ENCODE measurements around the gene SEPTIN3.
"Not testable (repeated sequence)": the region's sequence is repeated elsewhere in the genome, so short reads cannot be mapped to it uniquely, and the experiment has no call there.

The SEPTIN3 gene

DNA sequence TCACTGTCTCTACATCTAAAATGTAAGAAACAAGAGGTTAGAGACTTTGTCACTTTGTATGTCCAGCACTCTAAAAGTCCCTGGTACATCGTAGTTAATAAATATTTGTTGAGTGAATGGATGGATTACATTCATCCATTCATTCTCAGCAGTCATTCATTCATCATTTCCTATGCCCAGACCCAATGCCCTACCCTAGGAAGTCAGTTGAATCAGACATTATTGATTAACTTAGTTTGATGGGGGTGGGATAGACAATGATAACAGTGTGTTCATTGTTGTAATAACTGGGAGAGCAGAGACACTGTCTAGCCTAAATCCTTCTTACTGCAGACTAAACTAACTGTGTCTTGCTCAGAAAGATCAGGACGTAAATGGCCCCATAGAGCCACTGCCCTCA is 21.1 kb upstream of the SEPTIN3 start:
- H3K4me3 ChIP-seq (ENCODE audit: low read depth, low read length): no peak overlapping the region
- CTCF ChIA-PET: interaction anchor here (1.1 to 9.9 kb wide), 3 partner anchors 9 to 249 kb away, joined by 4 to 387 read pairs (median 17); partner anchors contain the start of gene MEI1
- TF ChIP-seq, protein P1, sequence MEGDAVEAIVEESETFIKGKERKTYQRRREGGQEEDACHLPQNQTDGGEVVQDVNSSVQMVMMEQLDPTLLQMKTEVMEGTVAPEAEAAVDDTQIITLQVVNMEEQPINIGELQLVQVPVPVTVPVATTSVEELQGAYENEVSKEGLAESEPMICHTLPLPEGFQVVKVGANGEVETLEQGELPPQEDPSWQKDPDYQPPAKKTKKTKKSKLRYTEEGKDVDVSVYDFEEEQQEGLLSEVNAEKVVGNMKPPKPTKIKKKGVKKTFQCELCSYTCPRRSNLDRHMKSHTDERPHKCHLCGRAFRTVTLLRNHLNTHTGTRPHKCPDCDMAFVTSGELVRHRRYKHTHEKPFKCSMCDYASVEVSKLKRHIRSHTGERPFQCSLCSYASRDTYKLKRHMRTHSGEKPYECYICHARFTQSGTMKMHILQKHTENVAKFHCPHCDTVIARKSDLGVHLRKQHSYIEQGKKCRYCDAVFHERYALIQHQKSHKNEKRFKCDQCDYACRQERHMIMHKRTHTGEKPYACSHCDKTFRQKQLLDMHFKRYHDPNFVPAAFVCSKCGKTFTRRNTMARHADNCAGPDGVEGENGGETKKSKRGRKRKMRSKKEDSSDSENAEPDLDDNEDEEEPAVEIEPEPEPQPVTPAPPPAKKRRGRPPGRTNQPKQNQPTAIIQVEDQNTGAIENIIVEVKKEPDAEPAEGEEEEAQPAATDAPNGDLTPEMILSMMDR (IDR thresholded peaks at IDR 0.05; ENCODE audit: insufficient read depth, low read length, missing control alignments): no peak
- POLR2A ChIA-PET: interaction anchor here (0.6 kb wide), 1 partner anchor 429 kb away, joined by 5 read pairs; no protein-coding TSS in a partner anchor
- DNase-seq (ENCODE audit: low read depth, low spot score): no peak

DNA sequence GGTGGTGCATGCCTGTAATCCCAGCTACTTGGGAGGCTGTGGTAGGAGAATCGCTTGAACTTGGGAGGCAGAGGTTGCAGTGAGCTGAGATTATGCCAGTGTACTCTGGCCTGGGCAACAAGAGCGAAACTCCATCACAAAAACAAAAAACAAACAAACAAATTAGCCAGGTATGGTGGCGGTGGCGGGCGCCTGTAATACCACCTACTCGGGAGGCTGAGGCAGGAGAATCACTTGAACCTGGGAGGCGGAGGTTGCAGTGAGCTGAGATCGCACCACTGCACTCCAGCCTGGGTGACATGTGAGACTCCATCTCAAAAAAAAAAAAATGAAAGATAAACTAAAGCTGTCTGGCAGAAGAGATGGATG is 20.3 kb upstream of the SEPTIN3 start:
- CTCF ChIA-PET: interaction anchor here (1.1 to 3.4 kb wide), 3 partner anchors 7 to 202 kb away, joined by 4 to 17 read pairs (median 4); no protein-coding TSS in a partner anchor
- H3K4me3 ChIP-seq (ENCODE audit: low read depth, low read length); POLR2A ChIA-PET; DNase-seq (ENCODE audit: low read depth, low spot score): not testable (repeated sequence)

DNA sequence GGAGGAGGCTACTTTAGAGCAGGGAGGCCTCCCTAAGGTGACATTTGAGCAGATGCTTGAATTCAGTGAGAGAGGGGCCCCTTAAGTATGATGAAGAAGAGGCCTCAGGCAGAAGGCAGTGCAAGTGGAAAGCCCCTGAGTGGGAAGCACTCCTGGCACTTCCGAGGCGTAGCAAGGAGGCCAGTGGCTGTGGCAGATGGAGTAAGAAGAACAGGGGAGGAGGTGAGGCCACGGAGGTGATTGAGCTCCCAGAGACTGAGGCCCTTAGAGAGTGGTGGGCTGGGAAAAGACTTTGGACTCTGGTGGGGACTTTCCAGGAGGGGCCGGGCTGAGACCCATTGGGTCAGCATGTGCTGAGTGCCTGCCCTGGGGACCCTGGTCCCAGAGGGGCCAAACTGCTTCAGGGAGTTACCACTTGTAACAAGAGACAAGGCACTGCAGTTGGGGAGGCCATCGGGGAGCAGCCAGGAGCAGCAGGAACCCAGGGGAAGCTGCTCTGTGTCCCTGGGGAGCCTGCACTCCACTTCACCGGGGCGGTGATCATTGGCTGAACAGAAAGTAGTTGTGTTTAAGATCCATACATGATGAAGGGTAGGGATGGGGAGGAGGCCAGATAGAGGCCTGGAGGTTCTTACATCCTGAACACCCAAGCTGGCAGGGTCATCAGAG is 19.8 kb upstream of the SEPTIN3 start:
- DNase-seq (ENCODE audit: low read depth, low spot score): no peak
- TF ChIP-seq, protein P1 (IDR thresholded peaks at IDR 0.05; ENCODE audit: insufficient read depth, low read length, missing control alignments): no peak
- ChIA-PET CTCF (interaction anchor here (1.0 to 1.7 kb wide), 4 partner anchors 7 to 252 kb away, joined by 3 to 6 read pairs (median 4); no protein-coding TSS in a partner anchor), POLR2A (no interaction called here)
- no peak overlapping the region for H3K4me3 ChIP-seq (ENCODE audit: low read depth, low read length)

DNA sequence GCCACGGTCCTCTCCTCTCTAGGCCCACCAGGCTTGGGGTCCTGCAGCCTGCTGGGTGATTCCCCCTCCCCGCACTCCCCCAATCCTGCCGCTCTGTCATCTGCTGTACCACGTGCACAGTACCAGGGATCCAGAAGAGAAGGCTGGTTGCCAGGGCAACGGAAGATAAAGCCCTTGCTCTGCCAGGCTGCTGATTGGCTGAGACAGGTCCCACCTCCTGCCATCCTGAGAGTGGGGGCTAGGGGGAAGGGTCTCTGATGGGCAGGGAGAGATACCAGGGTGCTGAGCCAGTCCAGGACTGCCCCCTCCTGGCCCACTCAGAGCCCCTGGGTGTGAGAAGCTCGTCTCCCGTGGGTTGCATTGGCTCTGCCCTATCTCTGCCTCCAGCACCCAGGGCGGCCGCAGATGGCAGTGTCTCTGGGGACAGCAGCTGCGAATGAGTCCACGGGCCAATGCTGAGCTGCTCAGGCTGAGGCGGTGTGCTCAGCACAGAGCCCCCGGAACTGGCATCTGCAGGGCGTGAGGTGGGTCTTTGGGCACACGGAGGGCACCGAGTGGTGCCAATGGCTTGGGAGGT is 17.3 kb upstream of the SEPTIN3 start, which contains the start of gene SMIM45:
Gene SMIM45, plus strand, starts transcription at position 253 of the 577 bp plus-strand sequence.
- POLR2A ChIA-PET: no interaction called here
- DNase-seq (ENCODE audit: low read depth, low spot score): no peak
- TF ChIP-seq, protein P1 (IDR thresholded peaks at IDR 0.05; ENCODE audit: insufficient read depth, low read length, missing control alignments): no peak
- CTCF ChIA-PET: interaction anchor here (1.1 to 2.9 kb wide), 4 partner anchors 11 to 285 kb away, joined by 4 to 9 read pairs (median 4); no protein-coding TSS in a partner anchor
- no peak within 1 kb of the TSS for H3K4me3 ChIP-seq (ENCODE audit: low read depth, low read length)

DNA sequence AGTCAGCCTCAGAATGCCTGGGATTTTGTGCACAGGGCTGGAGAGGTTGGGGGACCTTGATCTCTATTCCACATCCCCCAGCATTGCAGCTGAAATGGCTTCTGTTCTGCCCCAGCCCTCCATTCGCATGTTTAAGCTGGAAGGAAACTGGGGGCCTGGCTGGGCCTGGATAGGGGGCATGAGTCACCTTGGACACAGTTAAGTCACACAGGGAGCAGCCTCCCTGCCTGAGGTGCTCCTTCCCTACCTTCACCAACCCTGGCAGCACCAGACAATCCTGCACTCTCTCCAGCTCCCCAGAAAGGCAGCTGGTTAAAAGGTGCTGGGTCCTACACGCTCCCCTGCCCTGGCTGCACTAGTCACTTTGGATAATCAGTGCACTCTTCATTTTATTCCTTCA is 16.5 kb upstream of the SEPTIN3 start:
- POLR2A ChIA-PET: no interaction called here
- TF ChIP-seq, protein P1 (IDR thresholded peaks at IDR 0.05; ENCODE audit: insufficient read depth, low read length, missing control alignments): no peak

DNA sequence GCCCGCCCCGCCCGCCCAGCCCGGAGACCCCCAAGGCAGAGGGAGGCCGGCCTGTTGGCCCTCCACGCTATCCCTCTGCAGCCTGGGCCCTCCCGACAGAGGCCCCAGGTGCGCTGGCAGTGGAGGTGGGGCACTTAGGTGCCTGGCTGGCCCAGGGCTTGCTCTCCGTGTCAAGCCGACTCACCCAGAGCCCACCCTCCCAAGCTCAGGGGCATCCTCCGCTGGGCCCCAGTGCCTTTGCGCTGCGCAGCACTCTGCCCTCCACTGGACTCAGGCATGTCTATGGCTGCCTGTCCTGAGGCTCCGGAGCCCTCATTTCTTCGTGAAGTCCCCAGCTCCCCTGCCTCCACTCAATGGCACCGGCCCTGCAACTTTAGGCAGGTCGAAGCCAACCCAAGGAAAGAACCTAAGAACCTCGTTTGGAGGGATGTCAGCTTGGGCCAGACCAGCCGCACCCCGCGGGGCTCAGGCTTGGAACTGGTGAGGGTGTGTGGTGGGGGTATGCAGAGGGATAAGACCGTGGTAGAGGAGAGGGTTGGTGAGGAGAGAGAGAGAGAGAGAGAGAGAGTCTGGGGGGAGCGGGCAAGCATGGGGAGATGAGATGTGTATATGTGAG is 11.2 kb upstream of the SEPTIN3 start:
- no peak for DNase-seq (ENCODE audit: low read depth, low spot score)
- no peak overlapping the region for H3K4me3 ChIP-seq (ENCODE audit: low read depth, low read length)
- TF ChIP-seq, protein P1 (IDR thresholded peaks at IDR 0.05; ENCODE audit: insufficient read depth, low read length, missing control alignments): no peak
- CTCF ChIA-PET: interaction anchor here (0.8 to 3.5 kb wide), 7 partner anchors 8 to 478 kb away, joined by 3 to 21 read pairs (median 3); no protein-coding TSS in a partner anchor
- POLR2A ChIA-PET: no interaction called here

More for the DNA sequence above, 16.5 kb upstream of the SEPTIN3 start:
- DNase-seq (ENCODE audit: low read depth, low spot score): no peak
- H3K4me3 ChIP-seq (ENCODE audit: low read depth, low read length): no peak overlapping the region
- CTCF ChIA-PET: interaction anchor here (0.8 to 2.9 kb wide), 5 partner anchors 12 to 492 kb away, joined by 3 to 9 read pairs (median 4); no protein-coding TSS in a partner anchor
